GM19099 (cell line): ENCODE data around the gene PPP3CA.

Experiments used
- POLR2A ChIP-seq: IDR thresholded peaks from 3 replicates; pipeline ENCODE4 v1.6.1; 2011; ENCODE audit warnings: low read depth; ENCODE audit not compliant: insufficient read length; ENCODE audit errors: extremely low read depth

Gene PPP3CA

GRCh38 chr4:101039367-101039766, 308.0 kb downstream of the PPP3CA start:
- TF ChIP-seq POLR2A, result no peak

DNA sequence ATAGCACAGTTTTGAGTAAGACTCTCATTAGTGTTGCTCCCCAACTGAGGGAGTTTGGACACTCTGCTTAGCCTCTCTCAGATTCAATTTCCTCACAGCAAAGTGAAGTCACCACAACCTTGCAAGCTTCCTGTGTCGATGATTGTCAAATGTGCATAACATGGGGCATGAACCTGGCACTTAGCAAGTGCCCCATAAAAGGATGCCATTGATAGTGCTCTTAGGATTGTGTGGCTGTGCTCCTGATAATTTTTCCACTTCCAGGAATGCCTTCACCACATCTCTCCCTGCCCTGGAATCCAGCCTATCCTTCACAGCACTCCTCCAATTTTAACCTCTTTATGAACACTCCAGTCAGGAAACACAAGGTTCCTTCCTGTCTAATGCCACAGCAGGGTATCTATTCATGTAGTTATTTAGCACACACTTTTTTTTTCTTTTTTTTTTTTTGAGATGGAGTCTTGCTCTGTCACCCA, 309.4 kb downstream of the PPP3CA start:
- TF ChIP-seq POLR2A, result no peak

GRCh38 chr4:101037249-101037648, 310.1 kb downstream of the PPP3CA start:
- no peak for TF ChIP-seq POLR2A

- no peak for TF ChIP-seq POLR2A
Observed at GRCh38 chr4:101035487-101035886, 311.8 kb downstream of the PPP3CA start.

GRCh38 chr4:101033986-101034385, 313.3 kb downstream of the PPP3CA start:
- TF ChIP-seq POLR2A, result no peak

GRCh38 chr4:101032541-101032940, 314.8 kb downstream of the PPP3CA start:
- no peak for TF ChIP-seq POLR2A

GRCh38 chr4:101031971-101032370, 315.4 kb downstream of the PPP3CA start:
- no peak for TF ChIP-seq POLR2A

- TF ChIP-seq POLR2A, result no peak
Observed at GRCh38 chr4:101028886-101029285, 318.4 kb downstream of the PPP3CA start.

DNA sequence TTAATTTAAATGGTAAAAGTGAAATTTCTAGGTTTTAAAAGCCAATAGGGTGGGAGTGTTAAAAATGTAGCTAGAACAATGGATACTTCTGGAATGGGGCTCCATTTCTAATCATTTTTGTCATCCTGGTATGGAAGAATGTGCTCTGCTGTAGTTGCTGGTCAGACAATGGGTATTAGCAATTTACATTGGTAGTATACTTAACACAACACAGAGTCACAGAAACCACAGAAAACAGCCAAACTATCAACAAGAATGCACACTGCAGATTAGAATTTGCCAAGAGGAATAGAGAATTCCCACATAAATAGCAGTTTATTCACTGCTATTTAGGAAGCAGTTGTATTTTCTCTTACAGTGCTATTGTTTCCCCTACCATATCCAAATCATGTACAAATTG, 319.6 kb downstream of the PPP3CA start:
- no peak for TF ChIP-seq POLR2A

DNA sequence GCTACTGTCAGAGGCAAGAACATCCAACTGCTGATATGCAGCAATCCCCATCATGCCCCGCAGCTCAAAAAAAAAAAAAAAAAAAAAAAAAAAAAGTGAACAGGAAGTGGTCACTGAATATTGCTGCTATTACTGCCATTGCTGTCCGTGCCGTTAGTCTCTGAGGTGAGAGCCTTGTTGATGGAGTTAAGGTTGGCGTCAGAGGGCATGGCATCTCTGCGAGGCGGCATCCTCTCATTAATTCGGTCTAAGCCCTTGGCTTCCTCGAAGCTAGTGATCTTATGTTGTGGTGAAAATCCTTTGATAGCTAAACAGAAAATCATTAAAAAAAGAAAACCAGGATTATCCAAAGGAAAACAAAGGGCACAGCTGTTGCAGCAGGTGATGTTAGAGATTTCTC, 321.6 kb downstream of the PPP3CA start:
- TF ChIP-seq POLR2A, result no peak

DNA sequence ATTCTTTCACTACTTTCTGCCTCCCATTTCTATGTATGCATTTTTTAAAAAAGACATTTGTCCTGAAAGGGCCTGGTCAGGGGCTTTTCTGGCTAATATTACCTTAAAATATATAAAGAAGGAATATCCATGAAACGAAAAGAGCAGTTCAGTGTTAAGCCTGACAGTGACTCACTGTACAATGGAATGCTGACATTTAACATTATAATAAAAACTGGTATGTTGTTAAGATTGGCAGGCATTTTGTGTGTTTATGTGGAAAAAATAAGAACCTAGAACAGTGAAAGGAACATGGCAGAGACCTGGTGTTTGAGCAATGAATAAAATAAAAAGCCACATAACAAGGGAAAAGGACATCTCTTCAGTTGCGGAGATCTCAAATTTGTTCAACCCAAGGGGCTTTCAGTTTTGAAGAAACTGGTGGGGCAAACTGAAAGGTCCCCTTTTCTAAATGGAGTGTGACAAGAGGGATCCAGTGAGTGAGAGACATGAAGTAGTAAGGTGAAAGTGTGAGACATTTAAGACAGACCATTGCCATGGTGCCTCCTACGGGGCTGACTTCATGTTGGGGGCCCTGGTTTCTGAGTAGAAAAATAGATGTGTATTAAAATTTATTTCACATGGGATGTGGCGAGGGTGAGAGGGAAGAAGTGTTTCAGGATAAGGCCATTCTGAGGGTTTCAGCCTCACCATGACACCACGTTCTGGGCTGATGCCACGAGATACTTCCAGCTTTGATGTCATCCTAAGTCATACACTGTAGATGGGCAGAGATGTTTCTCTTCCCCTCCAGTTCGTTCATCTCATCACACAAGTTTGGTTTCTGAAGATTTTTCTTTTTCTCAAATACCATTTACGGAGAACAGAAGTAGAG, 324.9 kb downstream of the PPP3CA start:
- no peak for TF ChIP-seq POLR2A

DNA sequence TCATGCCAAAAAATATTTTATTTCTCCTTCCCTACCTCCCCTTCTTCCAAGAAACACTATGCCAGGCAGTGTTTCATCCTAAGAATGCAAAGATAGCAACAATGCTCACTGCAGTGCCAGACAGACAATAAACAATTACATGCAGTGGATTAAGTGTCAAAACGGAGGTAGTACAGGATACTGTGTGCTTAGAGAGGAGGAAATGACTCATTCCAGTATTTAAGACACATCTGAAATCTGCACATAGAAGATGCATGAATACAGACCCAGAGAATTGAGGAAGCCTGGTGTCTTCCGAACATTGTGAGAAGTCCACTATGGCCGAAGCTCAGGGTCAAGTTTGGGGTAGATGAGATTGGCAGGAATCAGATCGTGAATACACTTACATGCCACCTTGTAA, 326.4 kb downstream of the PPP3CA start:
- no peak for TF ChIP-seq POLR2A

- no peak for TF ChIP-seq POLR2A
Observed at GRCh38 chr4:101019941-101020401, 327.4 kb downstream of the PPP3CA start.

GRCh38 chr4:101019313-101019712, 328.0 kb downstream of the PPP3CA start:
- TF ChIP-seq POLR2A, result no peak

DNA sequence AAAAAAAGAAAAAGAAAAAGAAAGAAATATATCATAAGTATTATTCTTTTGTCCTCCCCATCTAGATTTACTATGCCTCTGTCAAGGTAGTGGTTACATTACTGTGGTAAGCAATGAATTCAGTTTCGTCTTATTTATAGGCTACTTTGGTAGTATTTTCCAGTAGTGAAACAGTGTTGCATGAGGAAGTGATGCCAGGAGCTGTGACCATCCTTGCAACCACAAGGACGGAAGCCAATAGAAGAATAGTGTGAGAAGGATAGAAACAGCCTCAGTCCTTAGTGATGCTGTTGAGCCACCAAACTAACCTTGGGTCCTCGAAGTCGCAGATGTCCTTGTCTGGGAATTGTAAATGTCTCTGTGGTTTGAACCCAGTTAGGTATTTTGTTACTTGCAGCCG, 328.5 kb downstream of the PPP3CA start:
- TF ChIP-seq POLR2A, result no peak

GRCh38 chr4:101014417-101014816, 332.9 kb downstream of the PPP3CA start:
- no peak for TF ChIP-seq POLR2A
